ENCODE data around the gene PTK6.

PTK6 gene

DNA sequence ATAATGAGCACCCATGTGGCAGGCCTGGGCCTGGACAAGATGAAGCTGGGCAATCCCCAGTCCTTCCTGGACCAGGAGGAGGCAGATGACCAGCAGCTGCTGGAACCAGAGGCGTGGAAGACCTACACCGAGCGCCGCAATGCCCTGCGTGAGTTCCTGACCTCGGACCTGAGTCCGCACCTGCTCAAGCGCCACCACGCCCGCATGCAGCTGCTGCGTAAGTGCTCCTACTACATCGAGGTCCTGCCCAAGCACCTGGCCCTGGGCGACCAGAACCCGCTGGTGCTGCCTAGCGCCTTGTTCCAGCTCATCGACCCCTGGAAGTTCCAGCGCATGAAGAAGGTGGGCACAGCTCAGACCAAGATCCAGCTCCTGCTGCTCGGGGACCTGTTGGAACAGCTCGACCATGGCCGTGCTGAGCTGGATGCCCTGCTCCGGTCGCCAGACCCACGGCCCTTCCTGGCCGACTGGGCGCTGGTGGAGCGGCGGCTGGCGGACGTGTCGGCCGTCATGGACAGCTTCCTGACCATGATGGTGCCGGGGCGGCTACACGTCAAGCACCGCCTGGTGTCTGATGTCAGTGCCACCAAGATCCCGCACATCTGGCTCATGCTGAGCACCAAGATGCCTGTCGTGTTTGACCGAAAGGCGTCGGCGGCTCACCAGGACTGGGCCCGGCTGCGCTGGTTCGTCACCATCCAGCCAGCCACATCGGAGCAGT, 18.6 kb upstream of the PTK6 start:
- Histone ChIP-seq H3K4me3 (no peak overlapping the region), H3K4me1 (peaks cover 8% of the 10 kb centered on the region), H3K9me3 (no peaks in the 10 kb centered on the region), H3K36me3 (replicated peaks) (no peaks in the 10 kb centered on the region), H3K27me3 (ENCODE audit: low read depth) (no peaks in the 10 kb centered on the region)
- DNase-seq (ENCODE audit: low spot score in 2 of 2), result no peak
- in situ Hi-C loops (cut with MboI; ENCODE audit: low sequenced_read_pairs), result no loop called here

DNA sequence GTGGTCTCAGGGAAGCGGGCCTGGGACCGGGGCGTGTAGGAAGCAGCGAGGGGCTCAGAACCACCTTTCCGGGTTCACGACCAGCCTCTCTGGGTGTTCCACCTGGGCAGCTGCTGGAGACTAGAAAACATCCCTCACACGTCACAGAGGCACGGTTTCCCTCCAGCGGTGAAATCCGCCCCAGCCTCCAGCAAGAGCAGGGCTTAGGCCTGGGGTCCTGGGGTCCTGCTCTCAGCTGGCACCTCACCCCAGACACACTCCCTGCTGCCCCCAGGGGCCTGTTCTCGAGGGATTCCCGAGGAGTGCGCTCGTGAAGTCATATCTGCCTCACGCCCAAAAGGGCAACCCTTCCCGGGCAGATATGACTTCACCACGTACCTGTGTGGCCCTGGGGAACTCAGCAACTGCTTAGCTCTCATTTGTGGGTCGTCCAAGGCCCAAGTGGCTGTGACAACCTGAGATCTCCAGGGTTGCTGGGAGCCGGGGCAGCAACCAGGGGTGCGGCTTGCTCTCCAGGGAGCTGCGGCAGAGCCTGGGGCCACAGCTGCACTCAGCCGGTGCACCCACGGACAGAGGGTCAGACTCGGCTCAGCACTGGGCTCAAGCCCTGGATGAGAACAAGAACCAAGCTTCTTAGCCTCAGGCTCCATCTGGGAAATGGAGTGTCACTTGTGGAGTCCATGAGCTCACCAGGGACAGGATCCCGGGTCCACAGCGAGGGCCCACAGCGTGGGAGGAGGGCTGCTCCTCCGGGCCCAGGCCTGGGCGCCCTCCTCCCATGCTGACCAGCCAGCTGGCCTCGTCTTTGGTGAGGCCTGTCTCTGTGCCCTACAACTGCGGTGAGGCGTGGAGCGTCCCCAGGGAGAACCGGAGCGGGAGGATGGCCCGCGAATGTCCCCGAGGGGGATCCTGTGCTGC, 17.4 kb upstream of the PTK6 start:
- Histone ChIP-seq H3K27me3 (ENCODE audit: low read depth) (no peaks in the 10 kb centered on the region), H3K4me3 (peak overlapping the region; percentile 47; the same call in 1 of the 2 replicates), H3K4me1 (peaks cover 8% of the 10 kb centered on the region), H3K36me3 (replicated peaks) (no peaks in the 10 kb centered on the region), H3K9me3 (no peaks in the 10 kb centered on the region)
- in situ Hi-C loops (cut with MboI; ENCODE audit: low sequenced_read_pairs), result no loop called here
- no peak for DNase-seq (ENCODE audit: low spot score in 2 of 2)

DNA sequence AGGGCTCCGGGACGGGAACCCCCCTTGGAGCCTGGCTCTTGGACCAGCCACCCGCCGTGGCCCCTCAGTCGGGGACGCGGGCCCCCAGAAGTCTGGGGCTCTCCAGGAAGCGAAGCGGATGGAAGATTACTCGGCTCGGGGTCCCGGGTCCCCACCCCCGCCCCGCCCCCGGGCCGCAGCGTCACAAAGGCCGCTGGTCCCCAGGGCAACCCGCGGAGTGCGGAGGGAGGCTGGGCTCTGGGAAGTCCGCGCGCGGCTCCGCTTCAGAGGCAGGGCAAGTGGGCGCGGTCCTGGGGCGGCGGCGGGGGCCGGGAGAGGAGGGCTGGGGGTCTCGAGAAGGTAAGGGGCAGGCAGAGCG, 16.7 kb upstream of the PTK6 start, which contains the start of gene FNDC11:
FNDC11 (plus strand) TSS at position 227 of the 358 bp plus-strand sequence. CDS start 1,505 bp downstream, outside the sequence.
- peak in 1 of 2 experiments; percentile 72 for DNase-seq (ENCODE audit: low spot score in 2 of 2)
- H3K9me3 ChIP-seq, result no peaks in the 10 kb centered on the region
- H3K4me3 ChIP-seq, result peak within 1 kb of the TSS; percentile 47
- peaks cover 8% of the 10 kb centered on the region for H3K4me1 ChIP-seq
- no peaks in the 10 kb centered on the region for H3K36me3 ChIP-seq (replicated peaks)
- in situ Hi-C loops (cut with MboI; ENCODE audit: low sequenced_read_pairs), result no loop called here
- no peaks in the 10 kb centered on the region for H3K27me3 ChIP-seq (ENCODE audit: low read depth)

DNA sequence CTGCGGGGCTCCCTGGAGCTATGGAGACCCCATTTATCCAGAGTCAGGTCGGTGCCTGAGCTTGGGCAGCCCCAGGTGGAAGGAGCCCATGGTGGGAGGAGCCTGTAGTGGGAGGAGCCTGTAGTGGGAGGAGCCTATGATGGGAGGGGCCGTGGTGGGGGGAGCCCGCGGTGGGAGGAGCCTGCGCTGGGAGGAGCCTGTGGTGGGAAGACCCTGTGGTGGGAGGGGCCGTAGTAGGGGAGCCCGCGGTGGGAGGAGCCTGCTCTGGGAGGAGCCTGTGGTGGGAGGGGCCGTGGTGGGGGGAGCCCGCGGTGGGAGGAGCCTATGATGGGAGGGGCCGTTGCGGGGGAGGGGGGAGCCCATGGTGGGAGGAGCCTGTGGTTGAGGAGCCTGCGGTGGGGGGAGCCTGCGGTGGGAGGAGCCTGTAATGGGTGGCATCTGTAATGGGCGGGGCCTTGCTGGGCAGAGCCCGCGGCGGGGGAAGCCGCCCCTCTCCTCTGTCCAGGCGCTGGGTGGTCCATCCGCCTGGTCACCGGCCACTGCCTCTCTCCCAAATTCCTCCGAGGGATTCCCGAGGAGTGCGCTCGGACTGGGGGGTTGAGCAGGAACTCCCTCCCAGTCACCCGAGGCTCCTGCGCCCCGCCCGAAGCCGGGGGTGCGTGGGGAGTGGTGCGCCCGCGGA, 16.2 kb upstream of the PTK6 start:
- DNase-seq (ENCODE audit: low spot score in 2 of 2), result peak; percentile 60 to 96
- H3K36me3 ChIP-seq (replicated peaks), result no peaks in the 10 kb centered on the region
- no peaks in the 10 kb centered on the region for H3K9me3 ChIP-seq
- peaks cover 8% of the 10 kb centered on the region for H3K4me1 ChIP-seq
- H3K27me3 ChIP-seq (ENCODE audit: low read depth), result no peaks in the 10 kb centered on the region
- peak overlapping the region; percentile 47 for H3K4me3 ChIP-seq
- in situ Hi-C loops (cut with MboI; ENCODE audit: low sequenced_read_pairs), result no loop called here

DNA sequence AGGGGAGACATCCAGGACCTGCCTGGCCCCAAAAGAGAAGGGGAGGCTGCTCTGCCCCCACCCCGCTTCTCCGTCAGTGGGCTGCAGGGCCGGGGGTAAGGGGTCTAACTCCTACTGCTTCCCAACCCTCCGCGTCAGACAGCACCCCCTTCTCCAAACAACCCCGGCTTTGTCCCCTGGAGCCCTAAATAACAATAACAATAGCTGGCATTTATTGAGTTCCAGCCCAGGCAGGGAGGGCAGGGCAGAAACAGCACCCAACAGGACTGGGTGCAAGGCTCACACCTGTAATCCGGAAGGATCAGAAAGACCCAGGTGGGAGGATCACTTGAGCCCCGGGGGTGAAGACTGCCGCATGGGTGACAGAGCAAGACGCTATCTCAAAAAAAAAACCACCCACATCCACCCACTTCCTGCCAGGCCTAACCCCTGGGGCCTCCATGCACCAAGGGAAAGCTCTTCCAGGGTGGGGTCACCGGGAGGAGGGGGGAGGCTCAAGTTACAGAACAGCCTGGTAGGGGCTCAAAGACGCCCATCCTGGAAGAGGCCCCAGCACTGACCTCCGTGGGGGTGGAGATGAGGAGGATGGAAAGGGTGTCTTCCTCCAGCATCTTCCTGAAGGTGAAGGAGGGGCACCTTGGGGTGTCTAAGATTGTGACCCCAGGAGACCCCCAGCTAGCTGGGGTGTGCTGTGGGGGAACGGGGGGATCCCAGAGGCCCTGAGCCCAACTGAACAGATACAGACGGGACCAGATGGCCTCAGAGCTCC, 15.5 kb upstream of the PTK6 start:
- no peaks in the 10 kb centered on the region for H3K27me3 ChIP-seq (ENCODE audit: low read depth)
- H3K4me1 ChIP-seq, result peaks cover 8% of the 10 kb centered on the region
- in situ Hi-C loops (cut with MboI; ENCODE audit: low sequenced_read_pairs), result no loop called here
- H3K9me3 ChIP-seq, result no peaks in the 10 kb centered on the region
- H3K4me3 ChIP-seq, result no peak overlapping the region; the same call in 1 of the 2 replicates
- peak in 1 of 2 experiments; percentile 42 for DNase-seq (ENCODE audit: low spot score in 2 of 2)
- no peaks in the 10 kb centered on the region for H3K36me3 ChIP-seq (replicated peaks)

DNA sequence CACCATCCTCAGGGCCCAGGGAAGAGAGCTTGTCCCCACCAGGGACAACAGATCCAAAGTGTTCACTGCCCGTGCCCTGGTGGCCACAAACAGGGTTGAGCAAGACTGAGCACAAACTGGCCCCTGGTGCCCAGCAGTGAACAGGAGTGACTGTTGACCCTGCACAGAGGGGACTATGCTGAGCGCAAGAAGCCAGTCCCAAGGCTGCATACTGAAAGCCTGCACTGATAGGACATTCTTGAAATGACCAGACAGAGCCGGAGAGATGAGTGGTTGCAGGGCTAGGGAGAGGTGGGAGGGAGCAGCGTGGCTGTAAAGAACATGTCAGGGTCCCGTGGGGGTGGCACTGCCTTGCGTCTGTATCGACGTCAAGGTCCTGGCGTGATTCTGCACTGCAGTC, 13.9 kb upstream of the PTK6 start:
- DNase-seq (ENCODE audit: low spot score in 2 of 2), result no peak
- Histone ChIP-seq H3K27me3 (ENCODE audit: low read depth) (peaks cover 6% of the 10 kb centered on the region; the same call in 1 of the 2 replicates), H3K4me3 (no peak overlapping the region), H3K36me3 (replicated peaks) (no peaks in the 10 kb centered on the region), H3K9me3 (no peaks in the 10 kb centered on the region), H3K4me1 (peaks cover 8% of the 10 kb centered on the region)
- in situ Hi-C loops (cut with MboI; ENCODE audit: low sequenced_read_pairs), result no loop called here

DNA sequence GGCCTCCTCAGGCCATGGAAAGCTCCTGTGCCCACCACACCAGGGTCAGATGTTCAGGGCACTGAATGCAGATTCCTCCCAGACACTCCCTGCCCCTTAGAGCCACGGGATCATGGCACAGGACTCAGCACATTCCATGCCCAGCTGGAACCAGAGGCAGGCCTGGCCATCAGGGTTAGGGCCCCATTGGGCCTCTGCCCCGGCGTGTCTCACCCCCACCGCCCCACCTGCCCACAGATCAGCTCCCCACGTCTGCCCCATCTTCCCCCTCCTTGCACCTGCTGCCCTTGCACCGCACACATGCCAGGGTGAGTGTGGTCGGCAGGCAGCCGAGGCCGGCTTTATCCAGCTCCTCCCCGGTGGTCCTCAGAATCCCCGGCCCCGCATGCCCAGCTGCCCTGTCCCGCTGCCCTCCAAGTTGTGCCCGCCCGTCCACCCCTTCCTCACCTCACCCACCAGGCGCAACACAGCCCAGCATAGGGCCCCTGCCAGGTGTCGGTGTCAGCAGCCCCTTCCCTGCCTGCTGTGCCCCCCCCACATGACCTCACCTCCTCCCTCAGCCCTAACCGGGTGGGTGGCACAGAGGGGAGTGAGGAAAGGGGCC, 12.6 kb upstream of the PTK6 start:
- Histone ChIP-seq H3K36me3 (replicated peaks) (no peaks in the 10 kb centered on the region), H3K9me3 (no peaks in the 10 kb centered on the region), H3K4me3 (no peak overlapping the region), H3K27me3 (ENCODE audit: low read depth) (peaks cover 9% of the 10 kb centered on the region; the same call in 1 of the 2 replicates), H3K4me1 (peaks cover 8% of the 10 kb centered on the region)
- in situ Hi-C loops (cut with MboI; ENCODE audit: low sequenced_read_pairs), result no loop called here
- DNase-seq (ENCODE audit: low spot score in 2 of 2), result no peak

DNA sequence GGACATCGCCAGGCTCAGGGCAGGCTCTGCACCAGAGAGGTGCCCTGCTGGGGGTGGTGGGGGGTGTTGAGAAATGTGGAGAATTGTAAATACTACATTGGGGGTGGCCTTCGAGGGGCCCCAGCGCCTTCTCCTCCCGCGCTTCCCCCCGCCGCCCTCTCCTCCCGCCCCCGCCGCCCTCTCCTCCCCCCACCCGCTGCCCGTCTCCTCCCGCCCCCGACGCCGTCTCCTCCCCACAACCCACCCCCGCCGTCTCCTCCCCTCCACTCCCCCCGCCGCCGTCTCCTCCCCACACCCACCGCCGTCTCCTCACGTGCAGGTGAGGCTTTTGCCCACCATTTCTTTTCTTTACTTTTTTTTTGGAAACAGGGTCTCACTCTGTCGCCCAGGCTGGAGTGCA, 11.8 kb upstream of the PTK6 start:
- no peak overlapping the region for H3K4me3 ChIP-seq

DNA sequence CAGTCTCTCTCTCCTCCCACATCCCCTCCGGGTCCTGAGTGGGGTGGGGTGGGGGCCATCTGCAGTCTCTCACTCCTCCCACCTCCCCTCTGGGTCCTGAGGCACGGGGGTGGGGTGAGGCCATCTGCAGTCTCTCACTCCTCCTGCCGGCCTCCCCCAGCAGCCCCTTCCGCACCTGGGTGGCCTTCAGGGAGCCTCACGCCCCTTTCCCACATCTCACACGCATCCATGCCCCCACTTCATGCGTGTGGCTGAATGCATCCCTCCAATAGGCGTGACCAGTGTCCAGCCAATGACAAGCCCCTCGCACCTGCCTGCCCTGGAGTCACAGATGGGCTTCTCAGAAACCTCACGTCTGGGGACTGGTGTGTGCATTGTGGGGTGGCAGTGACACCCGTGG, 11.4 kb upstream of the PTK6 start:
- H3K4me1 ChIP-seq, result peaks cover 8% of the 10 kb centered on the region

More for the DNA sequence above, 11.8 kb upstream of the PTK6 start:
- Histone ChIP-seq H3K27me3 (ENCODE audit: low read depth) (peaks cover 9% of the 10 kb centered on the region; the same call in 1 of the 2 replicates), H3K4me1 (peaks cover 8% of the 10 kb centered on the region), H3K36me3 (replicated peaks) (no peaks in the 10 kb centered on the region), H3K9me3 (no peaks in the 10 kb centered on the region)
- in situ Hi-C loops (cut with MboI; ENCODE audit: low sequenced_read_pairs), result no loop called here
- DNase-seq (ENCODE audit: low spot score in 2 of 2), result no peak

DNA sequence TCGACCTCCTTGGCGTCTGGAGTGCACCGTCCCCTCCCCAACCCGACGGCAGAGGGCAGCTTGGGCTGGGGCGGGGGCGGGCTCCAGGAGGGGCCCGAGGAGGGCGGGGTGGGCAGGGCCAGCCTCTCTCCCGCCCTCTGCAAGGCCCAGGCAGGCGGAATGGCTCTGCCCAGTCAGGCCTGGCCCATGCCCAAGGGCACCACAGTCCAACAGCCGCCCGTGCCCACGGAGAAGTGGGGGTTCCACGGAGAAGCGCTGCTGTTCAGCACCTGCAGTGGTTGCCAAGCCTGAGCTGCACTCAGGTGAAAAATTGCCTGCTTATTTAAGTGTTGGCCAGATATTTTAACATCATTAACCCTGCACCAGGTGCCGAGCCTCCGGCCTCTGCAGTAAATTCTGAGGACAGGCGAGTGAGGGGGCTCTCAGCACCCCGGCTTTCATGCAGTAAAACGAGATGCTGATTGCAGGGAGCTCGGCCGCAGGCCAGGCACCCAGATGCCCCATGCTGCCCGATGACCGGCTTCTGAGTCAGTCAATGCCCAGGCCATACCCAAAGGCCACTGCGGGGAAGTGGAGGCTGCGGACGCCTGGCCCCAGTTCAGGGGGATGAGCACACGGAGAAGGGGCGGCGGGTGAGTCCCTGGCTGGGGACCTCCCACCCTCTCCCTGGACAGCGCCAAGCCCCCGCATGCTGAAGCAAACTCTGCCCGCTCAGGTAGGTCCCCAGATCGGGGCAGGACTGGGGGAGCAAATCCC, 10.7 kb upstream of the PTK6 start, which contains the start of gene SRMS:
SRMS (minus strand) TSS at position 25 of the 756 bp plus-strand sequence. CDS start 286 bp downstream, outside the sequence.
- peaks cover 9% of the 10 kb centered on the region; the same call in 1 of the 2 replicates for H3K27me3 ChIP-seq (ENCODE audit: low read depth)
- H3K36me3 ChIP-seq (replicated peaks), result no peaks in the 10 kb centered on the region
- H3K4me3 ChIP-seq, result no peak within 1 kb of the TSS
- peaks cover 6% of the 10 kb centered on the region for H3K4me1 ChIP-seq
- no peak for DNase-seq (ENCODE audit: low spot score in 2 of 2)
- in situ Hi-C loops (cut with MboI; ENCODE audit: low sequenced_read_pairs), result no loop called here
- no peaks in the 10 kb centered on the region for H3K9me3 ChIP-seq

More for the DNA sequence above, 11.4 kb upstream of the PTK6 start:
- DNase-seq (ENCODE audit: low spot score in 2 of 2), result no peak
- H3K36me3 ChIP-seq (replicated peaks), result no peaks in the 10 kb centered on the region
- H3K27me3 ChIP-seq (ENCODE audit: low read depth), result peaks cover 9% of the 10 kb centered on the region; the same call in 1 of the 2 replicates
- in situ Hi-C loops (cut with MboI; ENCODE audit: low sequenced_read_pairs), result no loop called here
- no peak overlapping the region for H3K4me3 ChIP-seq
- no peaks in the 10 kb centered on the region for H3K9me3 ChIP-seq

DNA sequence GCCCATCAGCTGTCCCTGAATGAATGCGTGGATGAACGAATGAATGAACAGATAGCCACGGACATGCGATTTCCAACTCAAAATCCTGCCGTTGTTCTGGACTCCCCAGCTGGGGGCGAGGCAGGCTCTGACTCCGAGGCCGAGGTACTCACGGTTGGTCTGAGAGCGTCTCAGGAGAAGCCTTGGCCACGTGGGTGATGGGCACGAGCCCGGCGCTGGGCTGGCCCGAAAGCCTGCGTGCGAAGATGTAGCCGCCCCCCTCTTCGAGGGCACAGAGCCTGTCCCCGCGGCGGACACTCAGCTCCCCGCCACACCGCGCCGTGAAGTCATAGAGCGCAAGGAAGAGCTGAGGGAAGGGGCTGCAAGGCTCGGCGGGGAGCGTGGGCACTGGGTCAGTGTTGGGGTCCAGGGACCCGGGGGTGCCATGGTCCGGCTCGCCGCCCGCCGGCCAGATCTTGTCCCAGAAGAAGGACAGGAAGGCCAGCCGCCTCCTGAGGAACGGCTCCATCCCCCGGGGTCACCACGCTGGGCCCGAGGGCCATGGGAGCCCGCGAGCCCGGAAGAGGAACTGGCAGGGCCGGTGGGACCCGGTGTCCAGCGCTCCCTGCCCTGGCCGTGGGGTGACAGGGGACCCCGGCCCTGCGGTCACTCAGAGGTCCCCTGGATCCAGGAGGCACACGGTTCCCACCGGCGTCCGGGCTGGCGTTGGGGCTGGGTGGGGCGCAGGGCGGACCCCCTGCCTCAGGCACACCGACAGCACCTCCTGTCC, 10.0 kb upstream of the PTK6 start:
- Histone ChIP-seq H3K4me1 (no peaks in the 10 kb centered on the region), H3K36me3 (replicated peaks) (no peaks in the 10 kb centered on the region), H3K9me3 (no peaks in the 10 kb centered on the region), H3K4me3 (no peak overlapping the region), H3K27me3 (ENCODE audit: low read depth) (peaks cover 9% of the 10 kb centered on the region; the same call in 1 of the 2 replicates)
- in situ Hi-C loops (cut with MboI; ENCODE audit: low sequenced_read_pairs), result no loop called here
- no peak for DNase-seq (ENCODE audit: low spot score in 2 of 2)

Data from HAP-1 (cell line).